ENCODE measurements around the gene POLE3. TPM values are rescaled to one million over a fixed set of nuclear protein-coding genes. Genes with fewer than 3 reads are reported as not detected.
"Not testable (repeated sequence)": the region's sequence is repeated elsewhere in the genome, so short reads cannot be mapped to it uniquely, and the experiment has no call there.

The POLE3 gene
- polyA plus RNA-seq, 1 donor = 46.6 TPM

DNA sequence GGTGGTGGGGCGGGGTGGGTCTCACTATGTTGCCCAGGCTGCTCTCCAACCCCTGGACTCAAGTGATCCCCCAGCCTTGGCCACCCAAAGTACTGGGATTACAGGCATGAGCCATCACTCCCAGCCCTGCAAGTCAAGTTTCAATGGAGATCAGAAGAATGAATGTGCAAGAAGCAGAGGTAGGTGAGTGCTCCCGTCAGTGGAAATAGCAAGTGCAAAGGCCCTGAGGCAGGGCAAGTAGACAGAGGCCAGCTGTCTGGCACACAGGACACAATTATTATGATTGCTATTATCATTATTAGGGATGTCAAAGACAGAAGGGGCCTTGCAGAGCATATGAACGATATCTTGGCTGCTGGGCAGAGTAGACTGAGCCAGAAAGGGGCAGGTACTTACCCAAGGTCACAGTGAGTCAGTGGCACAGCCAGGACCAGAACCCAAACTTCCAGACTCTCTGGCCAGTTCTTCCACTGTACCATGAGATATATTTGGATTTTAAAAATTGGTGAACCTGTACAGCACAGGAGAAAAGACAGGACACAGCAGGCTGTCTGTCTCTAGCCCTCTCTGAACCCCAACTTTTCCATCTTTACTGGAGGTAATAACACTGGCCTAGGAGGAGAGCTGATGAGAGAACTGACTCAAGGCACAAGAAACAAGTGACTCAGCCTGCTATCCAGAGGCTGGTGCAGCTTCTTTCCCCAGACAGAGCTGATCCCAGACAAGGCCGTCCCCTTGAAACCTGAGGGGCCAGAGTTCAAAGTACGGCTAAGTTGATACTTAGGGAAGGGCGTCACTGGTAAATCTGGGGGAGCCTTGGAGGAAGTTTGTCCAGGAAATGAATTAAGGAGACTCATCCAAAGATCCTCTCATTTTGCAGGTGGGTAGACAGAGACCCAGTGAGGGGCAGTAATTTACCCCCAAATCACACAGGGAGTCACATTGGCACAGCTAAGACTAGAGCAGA, 35.1 kb downstream of the POLE3 start:
- DNase-seq = no peak

DNA sequence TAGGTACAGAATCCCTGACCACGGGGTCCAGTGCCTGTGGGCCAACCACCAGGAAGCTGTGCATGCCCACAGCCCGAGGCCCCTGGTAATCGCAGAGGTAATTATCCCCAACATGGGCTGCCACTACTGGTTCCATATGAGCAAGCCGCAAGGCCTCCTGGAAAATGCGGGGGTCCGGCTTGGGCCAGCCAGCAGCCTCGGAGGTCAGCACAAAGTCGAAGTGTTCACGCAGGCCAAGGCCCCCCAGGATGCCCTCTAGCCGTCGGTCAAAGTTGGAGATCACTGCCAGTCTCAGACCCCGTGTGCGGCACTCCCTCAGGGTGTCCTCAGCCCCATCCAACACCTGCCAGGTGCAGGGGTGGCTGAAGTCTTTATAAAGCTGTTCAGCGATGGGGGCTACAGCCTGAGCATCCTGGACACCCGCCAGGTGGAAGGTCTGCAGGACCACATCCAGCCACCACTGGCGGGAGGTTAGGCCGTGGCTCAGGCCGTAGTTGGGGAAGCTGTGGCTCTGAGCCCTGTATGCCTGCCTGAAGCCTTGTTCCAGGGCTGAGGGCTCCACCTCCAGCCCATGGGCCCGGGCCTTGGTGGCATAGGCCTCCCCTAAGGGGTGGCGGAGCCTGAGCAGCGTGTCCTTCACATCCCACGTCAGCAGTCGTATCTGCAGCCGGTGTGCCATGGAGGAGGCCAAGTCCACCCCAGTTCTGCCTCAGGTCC, 36.6 kb downstream of the POLE3 start:
- no peak for DNase-seq

DNA sequence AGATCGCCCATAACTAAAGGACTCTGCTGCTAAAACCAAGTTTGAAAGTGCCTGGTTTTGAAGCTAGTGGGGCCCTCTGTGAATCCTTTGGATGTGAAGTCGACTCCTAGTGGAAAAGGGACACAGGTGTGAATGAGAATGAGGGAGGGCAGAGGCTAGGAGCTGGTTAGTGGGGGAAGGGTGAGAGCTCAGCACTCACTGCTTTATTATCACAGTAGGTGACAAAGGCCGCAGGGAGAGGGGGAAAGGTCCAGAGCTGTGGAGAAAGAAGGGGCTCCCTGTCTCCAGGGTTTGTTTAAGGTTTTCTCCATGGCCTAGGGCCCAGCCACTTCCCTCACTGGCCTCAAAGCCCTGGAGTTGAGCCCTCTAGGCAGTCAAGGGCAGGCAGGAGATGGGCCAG, 37.2 kb downstream of the POLE3 start:
- no peak for DNase-seq

DNA sequence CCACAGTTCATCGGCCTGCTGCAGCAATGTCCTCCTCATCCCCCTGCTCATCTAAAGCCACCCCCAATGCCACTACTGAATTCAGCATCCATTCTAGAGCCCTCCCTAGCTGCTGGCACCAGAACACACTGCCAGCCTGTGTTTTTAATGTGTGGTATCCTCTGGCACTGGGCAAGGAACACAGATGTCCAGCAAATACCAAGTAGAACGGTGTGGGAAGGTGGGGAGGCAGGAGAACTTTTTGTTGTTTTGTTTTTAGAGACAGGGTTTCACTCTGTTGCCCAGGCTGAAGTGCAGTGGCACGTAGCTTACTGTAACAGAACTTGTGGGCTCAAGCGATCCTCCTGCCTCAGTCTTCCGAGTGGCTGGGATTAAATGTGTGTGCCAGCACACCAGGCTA, 38.4 kb downstream of the POLE3 start:
- DNase-seq = no peak

DNA sequence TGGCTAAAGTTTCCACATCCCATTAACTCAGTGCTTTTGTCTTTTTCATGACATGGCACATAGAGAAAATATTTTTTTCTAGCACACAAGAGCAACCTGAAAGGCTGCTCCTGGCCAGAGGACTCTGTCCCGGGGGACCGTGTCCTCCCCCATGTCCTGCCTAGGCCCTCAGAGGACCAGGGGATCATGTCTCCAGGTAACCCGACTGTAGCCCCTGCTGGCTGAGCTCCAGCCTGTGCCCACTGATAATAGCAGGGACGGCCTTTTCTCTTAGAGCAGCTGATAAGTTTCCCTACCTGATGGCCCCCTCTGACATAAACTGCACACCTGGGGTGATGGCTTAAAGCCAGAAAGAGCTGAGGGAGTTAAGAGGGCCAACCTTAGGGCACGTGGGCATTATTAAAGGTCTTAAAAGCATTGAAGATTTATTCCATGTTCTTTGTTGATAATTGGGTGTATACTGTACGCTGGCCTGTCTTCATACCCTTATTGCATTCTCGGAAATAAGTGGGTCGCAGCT, 39.6 kb downstream of the POLE3 start:
- DNase-seq = no peak

DNA sequence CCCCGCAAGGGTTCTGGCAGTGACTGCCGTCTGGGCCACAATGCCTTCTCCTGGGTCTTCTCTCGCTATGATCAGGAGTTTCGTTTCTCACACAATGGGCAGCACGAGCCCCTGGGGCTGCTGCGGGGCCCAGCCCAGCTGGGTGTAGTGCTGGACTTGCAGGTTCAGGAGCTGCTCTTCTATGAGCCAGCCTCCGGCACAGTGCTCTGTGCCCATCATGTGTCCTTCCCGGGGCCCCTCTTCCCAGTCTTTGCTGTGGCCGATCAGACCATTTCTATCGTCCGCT, 40.7 kb downstream of the POLE3 start:
- DNase-seq = no peak

DNA sequence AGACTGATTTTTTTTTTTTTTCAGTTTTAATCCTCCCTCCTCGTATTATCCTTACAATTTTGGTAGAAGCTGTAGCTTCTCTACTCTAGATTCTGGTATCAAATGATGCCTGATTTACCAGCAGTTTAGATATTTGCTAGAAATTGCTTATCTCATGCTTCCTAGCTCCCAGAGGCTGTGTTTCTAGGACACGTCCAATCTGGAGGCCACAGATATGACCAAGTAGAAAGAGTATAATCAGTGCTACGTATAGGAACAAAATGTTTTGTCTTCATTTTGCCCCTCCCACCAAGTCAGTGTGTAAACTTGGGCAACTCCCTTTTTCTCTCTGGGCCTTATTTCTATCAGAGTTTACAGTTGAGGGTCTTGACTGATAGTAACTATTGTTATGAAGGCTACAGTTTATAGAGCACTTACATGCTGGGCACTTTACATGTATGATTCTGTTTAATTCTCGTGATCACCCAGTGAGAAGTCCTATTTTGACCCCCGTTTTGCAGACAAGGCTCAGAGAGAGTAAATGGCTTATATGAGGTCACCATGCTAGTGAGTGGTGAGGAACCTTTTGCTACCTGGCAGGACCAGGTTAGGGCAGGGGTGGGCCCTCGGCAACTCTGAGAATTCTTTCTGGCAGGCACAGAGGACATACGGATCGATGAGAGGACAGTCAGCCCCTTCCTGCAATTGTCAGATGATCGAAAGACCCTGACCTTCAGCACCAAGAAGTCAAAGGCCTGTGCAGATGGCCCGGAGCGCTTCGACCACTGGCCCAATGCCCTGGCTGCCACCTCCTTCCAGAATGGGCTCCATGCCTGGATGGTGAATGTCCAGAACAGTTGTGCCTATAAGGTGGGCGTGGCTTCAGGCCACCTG, 41.3 kb downstream of the POLE3 start:
- no peak for DNase-seq

DNA sequence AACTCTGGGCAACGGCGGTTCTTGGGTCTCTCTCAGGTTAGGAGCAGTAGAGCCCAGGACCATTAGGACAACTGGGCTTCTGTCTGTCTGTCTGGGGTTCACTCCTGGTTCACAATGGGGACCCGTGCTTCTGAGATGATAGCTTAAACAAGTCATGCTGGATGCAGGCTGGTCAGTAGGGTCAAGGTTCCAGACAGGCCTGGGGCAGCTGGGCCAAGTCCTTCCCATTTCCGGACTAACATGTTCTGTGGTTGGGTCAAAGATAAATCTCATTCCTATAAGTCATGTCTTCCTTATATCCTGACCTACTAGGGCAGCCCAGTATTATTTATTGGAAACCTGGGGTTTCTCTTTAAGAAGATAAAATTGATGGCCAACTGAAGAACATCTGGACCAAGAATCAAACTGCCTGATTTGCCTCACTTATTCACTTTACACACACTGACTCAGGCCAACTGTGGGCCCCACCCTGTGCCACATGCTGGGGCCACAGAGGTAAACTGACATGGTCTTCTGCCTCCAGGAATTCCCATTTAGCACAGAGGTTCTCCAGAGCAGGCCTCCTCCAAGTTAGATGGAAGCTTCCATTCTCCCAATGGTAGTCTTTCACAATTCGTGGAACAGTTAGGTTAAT, 42.0 kb downstream of the POLE3 start:
- no peak for DNase-seq

DNA sequence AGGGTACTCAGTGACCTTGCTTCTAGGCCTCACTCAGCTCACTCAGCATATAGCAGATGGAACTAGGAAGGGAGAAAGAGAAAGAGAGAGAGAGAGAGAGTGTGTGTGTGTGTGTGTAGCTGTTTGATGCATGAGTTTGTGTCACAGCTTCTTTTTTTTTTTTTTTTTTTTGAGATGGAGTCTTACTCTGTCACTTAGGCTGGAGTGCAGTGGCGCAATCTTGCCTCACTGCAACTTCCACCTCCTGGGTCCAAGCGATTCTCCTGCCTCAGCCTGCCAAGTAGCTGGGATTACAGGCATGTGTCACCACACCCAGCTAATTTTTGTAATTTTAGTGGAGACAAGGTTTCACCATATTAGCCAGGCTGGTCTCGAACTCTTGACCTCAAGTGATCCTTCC, 44.8 kb downstream of the POLE3 start:
- not testable (repeated sequence) for DNase-seq

DNA sequence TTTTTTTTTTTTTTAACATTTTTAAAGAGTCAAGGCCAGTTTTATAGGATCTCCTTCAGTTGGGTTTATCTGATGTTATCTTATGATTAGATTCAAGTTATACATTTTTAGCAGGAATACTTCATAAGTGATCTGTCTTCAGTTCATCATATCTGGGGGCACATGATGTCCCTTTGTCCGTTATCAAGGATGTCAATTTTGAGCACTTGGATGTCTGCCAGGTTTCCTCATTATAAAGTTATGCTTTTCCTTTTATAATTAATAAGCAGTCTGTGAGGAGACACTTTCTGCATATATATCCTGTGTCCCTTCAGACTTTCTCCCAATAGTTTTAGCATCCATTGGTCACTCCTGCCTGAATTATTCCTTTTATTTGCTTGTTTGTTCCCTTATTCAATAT, 45.5 kb downstream of the POLE3 start:
- DNase-seq = no peak

DNA sequence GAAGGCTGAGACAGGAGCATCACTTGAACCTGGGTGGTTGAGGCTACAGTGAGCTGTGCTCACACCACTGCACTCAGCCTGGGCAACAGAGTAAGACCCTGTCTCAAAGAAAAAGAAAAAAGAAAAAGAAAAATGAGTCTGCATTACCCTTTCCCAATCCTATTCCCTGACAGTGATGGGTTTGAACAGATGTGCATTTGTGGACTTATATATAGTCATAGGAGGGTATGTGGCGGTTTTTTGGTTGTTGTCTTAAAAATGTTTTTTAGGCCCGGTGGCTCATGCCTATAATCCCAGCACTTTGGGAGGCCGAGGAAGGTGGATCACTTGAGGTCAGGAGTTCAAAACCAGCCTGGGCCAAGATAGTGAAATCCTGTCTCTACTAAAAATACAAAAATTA, 47.1 kb downstream of the POLE3 start:
- no peak for DNase-seq

DNA sequence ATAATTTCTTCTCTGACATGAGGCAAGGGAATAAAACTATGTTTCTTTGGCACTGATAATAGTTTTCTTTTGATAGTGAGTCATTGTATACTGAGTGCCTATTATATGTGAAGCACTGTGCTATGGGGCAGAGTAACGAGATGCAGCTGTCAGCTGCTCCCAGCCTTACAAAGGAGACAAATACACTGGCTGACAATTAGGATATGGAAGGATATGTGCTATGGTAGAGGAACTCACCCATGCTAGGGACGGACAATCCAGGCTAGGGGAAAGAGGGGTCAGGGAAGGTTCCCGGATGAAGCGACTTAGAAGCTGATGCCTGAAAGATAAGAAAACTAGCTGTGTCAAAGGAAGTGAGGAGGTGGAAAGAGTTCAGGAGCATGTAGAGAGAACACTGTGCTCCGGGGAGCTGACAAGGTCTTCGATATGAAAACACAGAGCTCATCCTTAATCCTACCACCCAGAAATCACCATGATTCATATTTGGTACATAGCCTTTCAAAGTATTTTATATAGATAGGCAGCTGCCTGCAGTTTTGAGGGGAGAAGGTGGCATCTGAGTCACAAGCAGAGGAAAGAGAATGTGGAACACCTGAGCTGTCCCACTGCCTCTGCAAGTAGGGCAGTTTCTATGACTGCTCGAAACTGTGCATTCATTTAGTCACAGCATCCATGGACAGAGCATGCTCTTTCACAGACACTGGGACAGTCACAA, 49.0 kb downstream of the POLE3 start:
- DNase-seq = no peak

DNA sequence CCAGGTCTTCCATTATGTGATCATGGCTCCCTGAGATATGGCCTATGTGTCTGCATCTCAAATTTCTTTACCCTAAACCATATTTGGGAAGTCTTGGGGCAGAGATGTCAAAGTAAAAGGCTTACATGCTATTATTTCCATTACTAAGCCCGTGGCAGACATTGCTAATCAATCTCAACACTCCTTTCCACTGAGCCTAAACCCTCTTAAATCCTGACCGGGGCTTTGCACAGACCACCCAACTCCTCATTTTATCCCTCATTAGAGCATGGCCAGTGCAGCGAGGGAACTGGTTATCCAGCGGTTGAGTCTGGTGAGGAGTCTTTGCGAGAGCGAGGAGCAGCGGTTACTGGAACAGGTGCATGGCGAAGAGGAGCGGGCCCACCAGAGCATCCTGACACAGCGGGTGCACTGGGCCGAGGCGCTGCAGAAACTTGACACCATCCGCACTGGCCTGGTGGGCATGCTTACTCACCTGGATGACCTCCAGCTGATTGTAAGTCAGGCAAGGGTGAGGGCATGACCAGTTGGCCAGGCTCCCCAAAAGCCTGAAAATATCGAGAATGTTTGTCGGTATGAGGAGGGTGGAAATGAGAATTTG, 50.1 kb downstream of the POLE3 start:
- no peak for DNase-seq

DNA sequence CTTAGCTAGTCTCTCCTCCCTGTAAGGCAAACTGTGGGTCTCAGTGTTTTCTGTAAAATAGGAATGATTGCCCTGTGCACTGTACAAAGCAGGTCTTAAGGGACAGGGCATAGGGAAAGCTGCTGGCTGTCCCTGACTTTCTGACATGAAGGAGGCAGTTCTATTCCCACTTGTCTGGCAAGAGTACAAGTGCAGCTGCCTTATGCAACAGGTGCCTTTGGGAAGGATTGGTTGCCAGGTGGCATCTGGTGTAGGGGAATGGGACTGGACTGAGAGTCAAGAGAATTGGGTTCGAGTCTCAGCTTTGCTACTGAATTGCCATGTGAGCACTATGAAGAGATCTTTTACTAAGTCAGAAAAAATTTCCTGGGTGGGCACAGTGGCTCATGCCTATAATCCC, 51.1 kb downstream of the POLE3 start:
- DNase-seq = no peak

Other genes starting within 250 kb of the POLE3 start
- 22.4 TPM for gene FKBP15, start 189.4 kb downstream of the POLE3 start, polyA plus RNA-seq (ENCODE audit: insufficient read length)
- 7.4 TPM for gene SLC31A1, start 189.1 kb downstream of the POLE3 start, polyA plus RNA-seq (ENCODE audit: insufficient read length)
- gene CDC26, start 135.1 kb downstream of the POLE3 start, polyA plus RNA-seq (ENCODE audit: insufficient read length) = 19.2 TPM
- 19.4 TPM for gene PRPF4, start 135.0 kb downstream of the POLE3 start, polyA plus RNA-seq (ENCODE audit: insufficient read length)
- gene RNF183, start 107.3 kb downstream of the POLE3 start, polyA plus RNA-seq (ENCODE audit: insufficient read length) = not detected
- gene WDR31, start 70.4 kb downstream of the POLE3 start, polyA plus RNA-seq (ENCODE audit: insufficient read length) = 2.3 TPM
- gene BSPRY, start 61.1 kb downstream of the POLE3 start, polyA plus RNA-seq (ENCODE audit: insufficient read length) = 0.52 TPM
- 4.9 TPM for gene HDHD3, start 33.7 kb downstream of the POLE3 start, polyA plus RNA-seq (ENCODE audit: insufficient read length)
- 20.7 TPM for gene ALAD, start 9.4 kb downstream of the POLE3 start, polyA plus RNA-seq (ENCODE audit: insufficient read length)
- gene C9orf43, start 72 bp upstream of the POLE3 start, polyA plus RNA-seq (ENCODE audit: insufficient read length) = 0.28 TPM
- gene RGS3, start 53.1 kb upstream of the POLE3 start, polyA plus RNA-seq (ENCODE audit: insufficient read length) = 44.8 TPM

Data from hindlimb muscle (tissue), 1 donor.